Cortex of kidney (tissue), 1 donor: ENCODE results near the gene MXD4.
"Not testable (repeated sequence)": the region's sequence is repeated elsewhere in the genome, so short reads cannot be mapped to it uniquely, and the experiment has no call there.

Source experiments
- DNase-seq: peaks from one replicate; lab custom pipeline; 2025; lab: John Stamatoyannopoulos, UW

The MXD4 gene

GRCh38 chr4:2250357-2251072, 11.4 kb downstream of the MXD4 start:
- DNase-seq = no peak

- DNase-seq = no peak
Observed at GRCh38 chr4:2249526-2250356, 12.2 kb downstream of the MXD4 start.

- DNase-seq = no peak
Observed at GRCh38 chr4:2248821-2249261, 13.1 kb downstream of the MXD4 start.

GRCh38 chr4:2248044-2248780, 13.7 kb downstream of the MXD4 start:
- DNase-seq = no peak

- DNase-seq = no peak
Observed at GRCh38 chr4:2247128-2248043, 14.5 kb downstream of the MXD4 start.

GRCh38 chr4:2246384-2247127, 15.4 kb downstream of the MXD4 start:
- DNase-seq = no peak

GRCh38 chr4:2245787-2246275, 16.1 kb downstream of the MXD4 start:
- DNase-seq = no peak

- no peak for DNase-seq
Observed at GRCh38 chr4:2245057-2245786, 16.7 kb downstream of the MXD4 start.

GRCh38 chr4:2243681-2244380, 18.1 kb downstream of the MXD4 start:
- no peak for DNase-seq

GRCh38 chr4:2241410-2242353, 20.2 kb downstream of the MXD4 start, which contains the start of the genes HAUS3 and POLN:
HAUS3 (minus strand) TSS chr4:2242121; CDS start chr4:2240946, 1,175 bp downstream.
POLN (minus strand) TSS chr4:2242121; CDS start chr4:2229231, 12,890 bp downstream.
- DNase-seq = peak; percentile 94

- no peak for DNase-seq
Observed at GRCh38 chr4:2241003-2241402, 20.9 kb downstream of the MXD4 start.

- no peak for DNase-seq
Observed at GRCh38 chr4:2236944-2237666, 24.8 kb downstream of the MXD4 start.

- DNase-seq = no peak
Observed at GRCh38 chr4:2231082-2231481, 30.8 kb downstream of the MXD4 start.

GRCh38 chr4:2226261-2226660, 35.6 kb downstream of the MXD4 start:
- DNase-seq = no peak

GRCh38 chr4:2222838-2223237, 39.1 kb downstream of the MXD4 start:
- no peak for DNase-seq

- DNase-seq = not testable (repeated sequence)
Observed at GRCh38 chr4:2221378-2221777, 40.5 kb downstream of the MXD4 start.

- DNase-seq = no peak
Observed at GRCh38 chr4:2220016-2220630, 41.8 kb downstream of the MXD4 start.
